ENCODE data around the gene SPAG9. TPM values are rescaled to one million over a fixed set of nuclear protein-coding genes. Genes with fewer than 3 reads are reported as not detected.

Gene SPAG9
- polyA plus RNA-seq, 1 donor from 2014 or later, result 6.1 TPM

DNA sequence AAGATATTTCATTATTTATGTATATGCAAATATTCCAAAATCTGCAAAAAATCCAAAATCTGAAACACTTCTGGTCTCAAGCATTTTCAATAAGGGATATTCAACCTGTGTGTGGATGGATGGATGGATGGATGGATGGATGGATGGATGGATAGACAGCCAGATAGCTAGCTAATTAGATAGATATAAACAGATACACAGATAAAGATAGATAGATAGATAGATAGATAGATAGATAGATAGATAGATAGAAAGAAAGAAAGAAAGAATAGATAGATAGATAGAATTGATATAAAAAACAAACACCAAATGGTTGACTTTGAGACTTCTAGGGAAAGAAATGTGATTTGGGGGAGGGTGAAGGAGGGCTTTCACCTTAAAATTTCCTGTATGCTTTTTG, 139.4 kb downstream of the SPAG9 start:
- Mint-ChIP-seq H3K27ac (no peak overlapping the region), H3K9me3 (no peaks in the 10 kb centered on the region), H3K4me1 (peaks cover 0 to 2% (median 0%) of the 10 kb centered on the region in 3 donors), H3K36me3 (peaks cover 16% of the 10 kb centered on the region), H3K27me3 (no peaks in the 10 kb centered on the region), H3K4me3 (no peak overlapping the region)

DNA sequence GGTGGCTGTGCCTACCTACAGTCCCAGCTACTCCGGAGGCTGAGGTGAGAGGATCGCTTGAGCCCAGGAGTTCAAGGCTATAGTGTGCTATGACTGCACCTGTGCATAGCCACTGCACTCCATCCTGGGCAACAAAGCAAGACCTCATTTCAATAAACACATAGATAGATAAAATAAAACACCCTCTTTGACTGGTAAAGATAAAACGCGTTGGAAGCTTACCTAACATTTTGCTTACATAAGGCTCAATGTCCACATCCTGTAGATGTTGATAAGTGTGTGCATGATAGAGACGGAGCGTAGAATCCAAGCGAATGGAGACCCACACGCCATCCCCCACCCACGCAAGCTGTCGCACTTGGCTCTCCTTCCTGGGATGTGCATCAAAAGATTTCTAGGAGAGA, 141.1 kb downstream of the SPAG9 start:
- no peak overlapping the region for H3K27ac Mint-ChIP-seq
- no peaks in the 10 kb centered on the region for H3K27me3 Mint-ChIP-seq
- no peaks in the 10 kb centered on the region for H3K9me3 Mint-ChIP-seq
- H3K4me3 Mint-ChIP-seq, result no peak overlapping the region
- H3K36me3 Mint-ChIP-seq, result peaks cover 12% of the 10 kb centered on the region
- H3K4me1 Mint-ChIP-seq, result no peaks in the 10 kb centered on the region

DNA sequence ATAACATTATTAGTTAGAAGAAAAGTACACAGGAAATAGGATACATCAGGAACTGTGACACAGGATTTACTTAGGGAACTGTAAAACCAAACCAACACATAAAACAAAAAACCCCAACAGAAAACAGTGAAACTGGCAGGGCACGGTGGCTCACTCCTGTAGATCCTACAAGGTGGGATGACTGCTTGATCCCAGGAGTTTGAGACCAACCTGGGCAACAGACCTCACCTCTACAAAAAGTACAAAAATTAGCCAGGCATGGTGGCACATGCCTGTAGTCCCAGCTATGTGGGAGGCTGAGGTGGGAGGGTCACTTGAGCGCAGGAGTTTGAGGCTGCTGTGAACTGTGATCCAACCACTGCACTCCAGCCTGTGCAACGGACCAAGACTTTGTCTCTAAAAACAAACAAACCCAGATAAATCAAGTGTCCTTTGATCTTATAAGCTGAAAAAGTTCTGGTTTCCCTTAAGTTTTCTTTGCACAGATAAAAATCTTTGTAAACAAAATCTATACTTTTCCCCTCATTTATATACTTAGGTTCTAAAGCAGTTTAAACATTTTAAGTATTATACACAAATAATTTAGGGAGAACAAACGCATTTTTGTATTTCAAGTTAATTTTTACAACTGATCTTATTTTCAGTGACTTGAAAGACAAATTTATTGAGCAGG, 143.0 kb downstream of the SPAG9 start:
- Mint-ChIP-seq H3K9me3 (no peaks in the 10 kb centered on the region), H3K36me3 (peaks cover 9% of the 10 kb centered on the region), H3K4me1 (no peaks in the 10 kb centered on the region), H3K4me3 (no peak overlapping the region), H3K27me3 (no peaks in the 10 kb centered on the region), H3K27ac (peak overlapping the region in 1 of 3 donors; percentile 48)

DNA sequence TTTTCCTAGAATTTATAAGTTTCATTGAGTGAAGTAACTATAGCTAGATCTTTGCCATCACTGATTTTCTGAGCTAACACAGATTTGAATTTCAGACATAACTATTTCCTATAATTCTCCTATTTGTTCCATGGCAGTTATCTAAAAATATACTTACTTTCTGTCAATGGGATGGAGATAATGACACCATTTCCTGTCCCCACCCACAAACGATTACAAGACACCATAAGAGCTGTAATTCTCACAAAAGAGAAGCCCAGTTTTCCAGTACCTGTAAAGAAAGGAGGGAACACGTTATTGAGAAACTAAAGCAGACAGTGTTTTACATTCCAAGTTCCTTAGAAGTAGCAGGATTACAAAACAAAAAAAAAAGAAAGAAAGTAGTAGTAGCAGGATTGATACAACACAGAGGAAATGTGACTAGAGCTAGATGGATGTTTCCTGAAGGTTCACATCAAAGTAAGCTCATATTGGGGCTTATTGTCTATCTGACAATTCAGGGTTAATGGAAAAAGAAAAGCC, 143.7 kb downstream of the SPAG9 start:
- Mint-ChIP-seq H3K27me3 (no peaks in the 10 kb centered on the region), H3K36me3 (peaks cover 9% of the 10 kb centered on the region), H3K4me3 (no peak overlapping the region), H3K9me3 (no peaks in the 10 kb centered on the region), H3K4me1 (no peaks in the 10 kb centered on the region), H3K27ac (peak overlapping the region in 2 of 3 donors; percentile 47 to 48)

DNA sequence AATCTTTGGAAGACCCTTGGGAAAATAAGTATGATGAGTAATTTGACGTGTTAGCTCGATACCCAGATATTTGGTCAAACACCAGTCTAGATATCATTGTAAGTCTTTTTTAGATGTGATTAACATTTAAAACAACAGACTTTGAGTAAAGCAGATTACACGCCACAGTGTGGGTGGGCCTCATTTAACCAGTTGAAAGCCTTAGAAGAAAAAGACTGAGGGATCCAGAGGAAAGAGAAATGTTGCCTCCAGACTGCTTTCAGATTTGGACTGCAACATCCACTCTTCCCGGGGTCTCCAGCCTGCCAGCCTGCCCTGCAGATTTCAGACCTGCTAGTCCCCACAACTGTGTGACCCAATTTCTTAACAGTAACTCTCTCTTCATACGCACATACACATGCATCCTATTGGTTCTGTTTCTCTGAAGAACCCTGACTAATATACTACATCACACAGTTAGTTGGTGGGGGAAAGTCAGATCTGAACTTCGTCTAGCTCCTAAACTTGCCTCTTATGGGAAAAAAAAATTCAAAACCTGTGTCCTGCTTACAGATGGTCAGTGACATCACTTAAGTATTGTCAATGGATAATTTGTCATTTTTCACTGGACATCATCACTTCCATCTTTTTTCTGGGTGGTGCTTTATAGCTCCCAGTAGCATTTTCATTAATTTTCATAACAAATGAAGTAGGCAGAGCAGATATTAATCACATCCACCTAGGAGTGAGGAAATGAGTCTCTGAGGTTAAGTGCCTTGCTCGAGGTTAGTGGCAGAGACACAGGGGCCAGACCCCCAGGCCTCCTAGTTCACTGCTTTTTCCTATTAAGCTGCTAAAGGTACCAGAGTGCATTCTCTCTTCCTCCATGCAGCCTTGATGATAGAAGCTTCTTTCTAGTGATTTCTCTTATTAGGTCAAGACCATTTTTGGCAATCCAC, 146.8 kb downstream of the SPAG9 start:
- Mint-ChIP-seq H3K9me3 (no peaks in the 10 kb centered on the region), H3K4me1 (no peaks in the 10 kb centered on the region), H3K27ac (no peak overlapping the region), H3K4me3 (no peak overlapping the region), H3K36me3 (peaks cover 6% of the 10 kb centered on the region), H3K27me3 (no peaks in the 10 kb centered on the region)

GRCh38 chr17:50972577-50972976, 148.1 kb downstream of the SPAG9 start:
- peaks cover 0 to 3% (median 0%) of the 10 kb centered on the region in 3 donors for H3K4me1 Mint-ChIP-seq
- H3K9me3 Mint-ChIP-seq, result no peaks in the 10 kb centered on the region
- peaks cover 6% of the 10 kb centered on the region for H3K36me3 Mint-ChIP-seq
- H3K27me3 Mint-ChIP-seq, result no peaks in the 10 kb centered on the region
- no peak overlapping the region for H3K4me3 Mint-ChIP-seq
- no peak overlapping the region for H3K27ac Mint-ChIP-seq

- Mint-ChIP-seq H3K9me3 (no peaks in the 10 kb centered on the region), H3K27me3 (no peaks in the 10 kb centered on the region), H3K4me1 (peaks cover 0 to 3% (median 0%) of the 10 kb centered on the region in 3 donors), H3K36me3 (peaks cover 7% of the 10 kb centered on the region), H3K27ac (no peak overlapping the region), H3K4me3 (no peak overlapping the region)
Observed at GRCh38 chr17:50967795-50968194, 152.9 kb downstream of the SPAG9 start.

DNA sequence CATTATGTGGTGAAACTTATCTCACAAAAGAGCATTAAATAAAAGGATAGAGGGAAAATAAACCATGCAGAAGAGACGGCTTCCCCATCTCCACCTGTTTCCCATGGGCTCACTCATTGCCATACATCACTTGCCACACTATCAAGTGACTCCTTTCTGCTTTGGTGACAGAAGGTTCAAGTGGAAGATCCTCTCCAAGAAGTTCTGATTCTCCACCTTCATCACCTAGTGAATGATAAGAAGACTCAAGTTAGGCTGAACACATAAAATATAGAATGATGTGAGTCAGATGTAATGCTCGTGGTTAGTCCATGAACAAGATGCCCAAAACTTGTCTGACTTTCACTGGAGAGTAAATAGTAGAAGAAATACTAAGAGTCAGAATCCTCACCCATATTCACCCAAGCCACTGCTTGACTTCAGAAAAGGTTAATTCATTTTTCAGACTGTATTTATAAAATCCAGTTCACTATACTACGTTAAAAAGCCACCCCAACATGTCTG, 154.5 kb downstream of the SPAG9 start:
- Mint-ChIP-seq H3K4me3 (no peak overlapping the region), H3K27ac (no peak overlapping the region), H3K36me3 (peaks cover 7% of the 10 kb centered on the region), H3K27me3 (no peaks in the 10 kb centered on the region), H3K4me1 (peaks cover 0 to 3% (median 0%) of the 10 kb centered on the region in 3 donors), H3K9me3 (no peaks in the 10 kb centered on the region)

- Mint-ChIP-seq H3K4me3 (no peak overlapping the region), H3K36me3 (peaks cover 6% of the 10 kb centered on the region), H3K9me3 (no peaks in the 10 kb centered on the region), H3K27me3 (no peaks in the 10 kb centered on the region), H3K4me1 (peaks cover 0 to 2% (median 0%) of the 10 kb centered on the region in 3 donors), H3K27ac (peak overlapping the region in 1 of 3 donors; percentile 27)
Observed at GRCh38 chr17:50963139-50963538, 157.5 kb downstream of the SPAG9 start.

DNA sequence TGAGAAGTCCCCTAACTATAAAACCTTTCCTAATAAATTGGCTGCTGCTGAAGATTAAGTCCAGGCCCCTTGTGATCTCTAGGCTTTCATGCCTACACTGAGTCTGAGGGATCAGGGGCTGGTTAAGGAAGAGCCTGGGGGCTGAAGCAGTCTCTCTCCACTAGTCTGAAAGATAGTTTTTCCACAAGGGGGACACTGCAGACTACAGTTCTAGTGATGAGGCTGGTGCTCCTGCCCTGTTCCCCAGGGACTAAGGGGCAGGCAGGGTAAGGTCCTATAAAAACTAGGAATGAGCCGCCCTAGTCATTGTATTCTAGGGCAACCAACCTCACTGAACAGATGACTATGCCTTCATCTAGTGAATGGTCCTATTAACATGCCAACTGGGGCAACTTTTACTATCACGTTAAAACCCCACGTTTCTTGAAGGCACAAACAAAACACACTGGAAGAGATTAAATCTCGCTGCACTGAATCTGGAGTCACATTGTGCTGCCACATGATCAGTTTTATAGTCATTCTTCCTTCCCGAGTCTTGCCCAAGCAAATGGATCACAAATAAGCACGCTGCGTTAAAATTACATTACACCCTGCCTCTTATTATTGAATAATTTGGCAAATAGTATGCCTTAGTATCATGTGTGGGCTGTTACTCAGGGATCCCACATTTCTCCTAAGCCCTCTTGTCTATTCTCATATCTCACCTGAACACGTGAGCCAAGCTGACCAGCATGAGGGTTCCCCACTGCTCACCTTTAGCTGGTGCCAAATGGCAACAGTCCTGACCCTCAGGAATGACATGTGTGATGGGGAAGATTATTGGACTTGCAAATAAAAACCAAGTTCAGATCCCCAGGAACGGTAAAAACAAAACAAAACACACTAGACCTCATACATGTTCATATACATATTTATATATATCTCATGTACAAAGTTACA, 159.1 kb downstream of the SPAG9 start:
- H3K36me3 Mint-ChIP-seq, result peaks cover 6% of the 10 kb centered on the region
- no peak overlapping the region for H3K4me3 Mint-ChIP-seq
- no peaks in the 10 kb centered on the region for H3K27me3 Mint-ChIP-seq
- peak overlapping the region in 1 of 3 donors; percentile 47 for H3K27ac Mint-ChIP-seq
- H3K9me3 Mint-ChIP-seq, result no peaks in the 10 kb centered on the region
- peaks cover 0 to 2% (median 2%) of the 10 kb centered on the region in 3 donors for H3K4me1 Mint-ChIP-seq

GRCh38 chr17:50959341-50959740, 161.3 kb downstream of the SPAG9 start:
- Mint-ChIP-seq H3K4me3 (no peak overlapping the region), H3K27ac (peak overlapping the region in 1 of 3 donors; percentile 5), H3K27me3 (no peaks in the 10 kb centered on the region), H3K4me1 (peaks cover 0 to 2% (median 2%) of the 10 kb centered on the region in 3 donors), H3K36me3 (no peaks in the 10 kb centered on the region), H3K9me3 (no peaks in the 10 kb centered on the region)

DNA sequence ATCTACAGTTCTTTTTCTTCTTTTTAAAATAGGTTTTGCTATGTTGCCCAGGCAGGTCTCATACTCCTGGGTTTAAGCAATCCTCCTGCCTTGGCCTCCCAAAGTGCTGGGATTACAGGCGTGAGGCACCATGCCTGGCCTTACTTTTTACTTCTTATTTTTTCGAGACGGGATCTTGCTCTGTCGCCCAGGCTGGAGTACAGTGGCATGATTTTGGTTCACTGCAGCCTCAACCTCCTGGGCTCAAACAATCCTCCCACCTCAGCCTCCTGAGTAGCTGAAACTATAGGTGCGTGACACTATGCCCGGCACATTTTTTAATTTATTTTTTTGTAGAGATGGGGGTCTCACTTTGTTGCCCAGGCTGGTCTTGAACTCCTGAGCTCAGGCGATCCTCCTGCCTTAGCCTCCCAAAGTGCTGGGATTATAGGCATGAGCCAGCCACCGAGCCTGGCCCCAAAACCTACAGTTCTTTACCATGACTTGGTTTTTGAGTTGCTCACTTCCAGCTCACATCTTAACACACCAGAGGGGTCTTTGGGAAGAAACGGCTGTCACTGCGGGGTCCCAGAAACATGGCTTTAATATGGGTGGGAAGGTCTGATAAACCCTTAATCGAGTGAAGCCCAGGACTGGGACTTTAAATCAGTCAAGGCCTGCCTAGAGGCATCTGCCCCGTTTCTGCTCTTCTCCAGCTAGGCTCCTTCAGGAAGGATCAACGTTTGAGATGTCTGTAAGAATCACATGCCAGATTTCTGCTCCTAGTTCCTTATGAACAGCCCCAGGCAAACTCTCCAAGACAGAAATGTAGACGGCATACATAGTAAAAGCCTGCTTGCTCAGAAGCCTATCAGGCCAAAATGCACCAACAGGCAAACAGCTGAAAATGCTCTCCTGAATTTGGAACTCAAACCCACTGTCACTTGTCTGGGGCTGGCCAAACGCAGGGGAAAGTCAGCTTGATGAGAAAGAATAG, 162.8 kb downstream of the SPAG9 start:
- Mint-ChIP-seq H3K9me3 (no peaks in the 10 kb centered on the region), H3K27me3 (no peaks in the 10 kb centered on the region), H3K36me3 (no peaks in the 10 kb centered on the region), H3K27ac (no peak overlapping the region), H3K4me3 (no peak overlapping the region), H3K4me1 (peaks cover 0 to 2% (median 2%) of the 10 kb centered on the region in 3 donors)

GRCh38 chr17:50956750-50957523, 163.7 kb downstream of the SPAG9 start:
- peaks cover 0 to 2% (median 2%) of the 10 kb centered on the region in 3 donors for H3K4me1 Mint-ChIP-seq
- H3K4me3 Mint-ChIP-seq, result no peak overlapping the region
- H3K27ac Mint-ChIP-seq, result no peak overlapping the region
- H3K27me3 Mint-ChIP-seq, result no peaks in the 10 kb centered on the region
- H3K36me3 Mint-ChIP-seq, result no peaks in the 10 kb centered on the region
- no peaks in the 10 kb centered on the region for H3K9me3 Mint-ChIP-seq
